ENCODE data around the gene IKZF1. TPM values are rescaled to one million over a fixed set of nuclear protein-coding genes. Genes with fewer than 3 reads are reported as not detected.

IKZF1 gene
- polyA plus RNA-seq (ENCODE audit: insufficient read depth in 1 of 5, insufficient read length in 5 of 5, low replicate concordance in 1 of 5) = 1 to 10 TPM; 2.0 to 2.7 (median 2.5) TPM
- long read RNA-seq, donor 1, full-length matches to known transcripts = 1 of 1 reads
- long read RNA-seq, donor 1, partial matches to known transcripts = 0 of 1 reads
- long read RNA-seq, donor 1, other reads (novel, unspliced or antisense) = 0 of 1 reads
- long read RNA-seq, donor 2, full-length matches to known transcripts = 1 of 1 reads
- long read RNA-seq, donor 2, partial matches to known transcripts = 0 of 1 reads
- long read RNA-seq, donor 2, other reads (novel, unspliced or antisense) = 0 of 1 reads
- long read RNA-seq, donor 3 = 0 reads
- long read RNA-seq, donor 4 = 0 reads
- long read RNA-seq, donor 5 = 0 reads
- long read RNA-seq, donor 6 = 0 reads
- long read RNA-seq, donor 7 = 0 reads
- long read RNA-seq, donor 8 = 0 reads

GRCh38 chr7:50304129-50304910 is at the start of gene IKZF1:
TSS of gene IKZF1 (plus strand) at chr7:50304716. CDS start at chr7:50319062, 14,346 bp downstream.
- peak in 1 of 2 donors; percentile 16 for DNase-seq

- no peak for DNase-seq
Measured at GRCh38 chr7:50261593-50261992, 42.9 kb upstream of the IKZF1 start.

- no peak for DNase-seq
Measured at GRCh38 chr7:50262446-50262845, 42.1 kb upstream of the IKZF1 start.

GRCh38 chr7:50262916-50263690 is 41.4 kb upstream of the IKZF1 start:
- DNase-seq = no peak

- no peak for DNase-seq
Measured at GRCh38 chr7:50264908-50265307, 39.6 kb upstream of the IKZF1 start.

GRCh38 chr7:50265968-50266634 is 38.4 kb upstream of the IKZF1 start:
- no peak for DNase-seq

GRCh38 chr7:50266635-50267386 is 37.7 kb upstream of the IKZF1 start:
- no peak for DNase-seq

- no peak for DNase-seq
Measured at GRCh38 chr7:50267525-50268041, 36.9 kb upstream of the IKZF1 start.

- DNase-seq = no peak
Measured at GRCh38 chr7:50268223-50268622, 36.3 kb upstream of the IKZF1 start.

- DNase-seq = no peak
Measured at GRCh38 chr7:50268990-50269389, 35.5 kb upstream of the IKZF1 start.

GRCh38 chr7:50270531-50271018 is 33.9 kb upstream of the IKZF1 start:
- DNase-seq = no peak

GRCh38 chr7:50272808-50273207 is 31.7 kb upstream of the IKZF1 start:
- DNase-seq = no peak

- DNase-seq = no peak
Measured at GRCh38 chr7:50273301-50273700, 31.2 kb upstream of the IKZF1 start.

- DNase-seq = no peak
Measured at GRCh38 chr7:50273870-50274269, 30.6 kb upstream of the IKZF1 start.

- DNase-seq = no peak
Measured at GRCh38 chr7:50274361-50274760, 30.2 kb upstream of the IKZF1 start.

GRCh38 chr7:50275430-50275829 is 29.1 kb upstream of the IKZF1 start:
- no peak for DNase-seq

GRCh38 chr7:50276483-50276882 is 28.0 kb upstream of the IKZF1 start:
- DNase-seq = no peak

GRCh38 chr7:50278120-50278519 is 26.4 kb upstream of the IKZF1 start:
- DNase-seq = no peak

GRCh38 chr7:50281680-50282445 is 22.7 kb upstream of the IKZF1 start:
- DNase-seq = no peak

Measured in right lung (tissue), 10 donors.